Activated naive CD4-positive, alpha-beta T cell treated with Interleukin-2 at 50 U/mL for 16 hours (primary cell): ENCODE measurements around the gene CYP3A7.
"Not testable (repeated sequence)": the region's sequence is repeated elsewhere in the genome, so short reads cannot be mapped to it uniquely, and the experiment has no call there.

Source experiments
- DNase-seq: peaks from one replicate; pipeline ENCODE4 v3.0.0-alpha.2; 2020

Gene CYP3A7

DNA sequence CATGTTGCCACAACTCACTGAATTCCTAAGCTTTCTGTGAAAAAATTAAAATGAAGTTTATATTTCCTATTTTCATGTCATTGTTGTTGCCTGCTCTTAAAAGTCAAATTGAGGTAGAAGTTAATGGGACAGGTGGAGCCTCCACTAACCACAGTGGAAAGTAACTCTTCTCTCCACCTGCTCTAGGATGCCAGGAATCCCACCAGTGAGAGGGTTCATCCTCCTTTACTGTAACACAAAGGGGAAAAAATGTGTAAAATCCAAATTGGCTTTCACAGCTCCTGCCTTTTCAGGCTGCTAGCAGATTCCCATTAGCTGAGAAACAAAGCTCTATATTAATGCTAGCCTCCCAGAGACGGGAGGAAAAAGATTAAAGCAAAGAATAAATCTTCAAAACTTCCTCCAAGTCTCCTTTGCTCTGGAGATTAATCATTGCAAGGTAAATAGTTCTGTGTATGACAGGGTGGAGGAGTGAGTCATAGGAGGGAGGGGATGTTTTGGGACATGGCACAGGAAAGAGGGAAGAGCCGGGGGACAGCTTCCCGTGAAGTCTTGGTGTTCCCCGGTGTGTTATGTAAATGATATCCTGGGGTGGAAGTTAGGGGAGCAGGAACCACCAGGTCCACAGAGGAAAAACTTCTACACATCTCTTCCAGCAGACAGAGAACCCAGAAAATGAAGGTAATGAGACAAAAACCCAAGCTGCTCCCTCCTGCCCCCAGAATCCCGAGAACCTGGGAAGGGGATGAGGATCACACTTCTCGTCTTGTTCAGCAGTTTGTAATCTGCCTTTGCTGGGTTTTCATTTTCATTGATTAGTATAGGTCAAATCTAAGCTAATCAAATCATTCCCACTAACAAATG lies 35.9 kb downstream of the CYP3A7 start:
- not testable (repeated sequence) for DNase-seq

DNA sequence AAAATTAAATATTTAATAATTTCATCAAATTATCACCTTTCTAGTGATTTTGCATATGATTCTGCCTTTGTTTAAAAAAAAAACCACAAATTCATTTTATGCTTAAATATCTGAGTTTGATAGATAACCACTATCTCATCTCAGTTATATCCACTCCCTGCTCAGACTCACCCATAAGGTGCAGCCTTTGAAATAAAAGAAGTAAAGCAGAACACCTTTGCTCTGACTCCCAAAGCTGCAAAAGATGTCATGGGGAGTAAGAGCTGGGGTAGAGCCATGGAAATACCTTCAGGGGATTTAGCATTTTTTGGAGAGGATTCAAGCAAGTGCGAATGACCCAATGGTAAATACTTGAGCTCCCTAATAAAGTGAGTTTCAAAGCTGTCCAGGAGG lies 40.1 kb downstream of the CYP3A7 start:
- no peak for DNase-seq

DNA sequence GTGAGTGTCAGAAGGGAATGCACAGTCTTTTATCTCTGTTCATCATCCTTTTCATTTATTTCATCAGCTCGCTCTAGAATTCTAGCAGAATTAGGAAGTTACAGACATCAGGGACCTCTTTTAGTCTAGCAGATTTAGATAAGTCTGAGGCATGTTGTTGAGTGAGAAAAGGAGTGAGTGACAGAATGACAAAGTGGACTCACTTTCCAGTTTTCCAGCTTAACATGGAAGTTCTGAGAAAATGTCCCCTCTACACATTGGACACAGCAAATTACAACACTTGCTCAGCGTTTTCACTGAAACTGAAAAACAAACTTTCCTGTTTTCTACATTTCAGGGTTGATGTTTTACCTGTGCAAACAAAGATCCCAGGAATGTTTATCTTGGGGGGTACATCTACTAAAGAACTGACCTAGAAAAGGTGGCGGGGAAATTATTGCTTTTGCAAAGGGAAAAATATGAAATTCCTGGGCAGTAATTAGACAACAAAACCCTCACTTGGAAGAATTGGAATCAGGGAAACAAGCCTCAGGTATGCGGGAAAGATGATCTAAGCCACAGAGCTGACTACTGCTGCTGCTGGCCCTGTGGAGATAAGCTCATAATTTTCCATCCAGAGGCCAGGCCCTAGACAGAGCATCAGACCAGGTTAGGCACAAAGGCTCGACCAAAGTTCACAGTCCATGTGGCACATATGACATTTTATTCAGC lies 40.6 kb downstream of the CYP3A7 start:
- no peak for DNase-seq

DNA sequence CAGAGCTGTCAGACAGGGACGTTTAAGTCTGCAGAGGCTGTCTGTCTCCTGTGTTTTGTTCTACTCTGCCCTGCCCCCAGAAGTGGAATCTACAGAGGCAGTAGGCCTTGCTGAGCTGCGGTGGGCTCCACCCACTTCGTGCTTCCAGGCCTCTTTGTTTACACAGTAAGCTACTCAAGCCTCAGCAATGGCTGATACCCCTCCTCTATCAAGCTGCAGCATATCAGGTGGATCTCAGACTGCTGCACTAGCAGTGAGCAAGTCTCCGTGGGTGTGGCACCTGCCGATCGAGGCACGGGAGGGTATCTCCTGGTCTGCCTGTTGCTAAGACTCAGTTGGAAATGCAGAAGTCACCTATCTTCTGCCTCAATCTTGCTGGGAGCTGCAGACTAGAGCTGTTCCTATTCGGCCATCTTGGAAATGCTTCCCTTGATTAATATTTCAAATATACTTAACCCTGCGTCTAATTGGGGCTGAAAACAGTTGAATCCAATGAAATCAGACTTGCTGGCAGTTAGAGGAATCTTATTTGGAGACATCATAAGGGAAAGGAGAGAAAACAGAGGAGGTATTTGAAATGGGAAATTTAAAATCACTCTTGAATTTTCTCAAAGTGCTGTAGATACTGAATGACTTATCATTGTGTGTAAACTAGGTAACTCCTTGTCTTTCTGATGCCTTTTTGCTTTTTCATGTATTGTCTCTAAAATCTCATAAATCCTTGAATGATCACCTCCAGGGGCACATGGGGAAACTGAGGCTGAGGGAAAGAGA lies 41.4 kb downstream of the CYP3A7 start:
- no peak for DNase-seq

DNA sequence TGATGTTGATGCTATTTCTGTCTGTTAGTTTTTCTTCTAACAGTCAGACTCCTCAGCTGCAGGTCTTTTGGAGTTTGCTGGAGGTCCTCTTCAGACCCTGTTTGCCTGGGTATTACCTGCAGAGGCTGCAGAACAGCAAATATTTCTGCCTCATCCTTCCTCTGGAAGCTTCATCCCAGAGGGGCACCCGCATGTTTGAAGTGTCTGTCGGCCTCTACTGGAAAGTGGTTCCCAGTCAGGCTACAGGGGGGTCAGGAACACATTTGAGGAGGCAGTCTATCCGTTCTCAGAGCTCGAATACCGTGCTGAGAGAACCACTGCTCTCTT lies 41.9 kb downstream of the CYP3A7 start:
- no peak for DNase-seq

DNA sequence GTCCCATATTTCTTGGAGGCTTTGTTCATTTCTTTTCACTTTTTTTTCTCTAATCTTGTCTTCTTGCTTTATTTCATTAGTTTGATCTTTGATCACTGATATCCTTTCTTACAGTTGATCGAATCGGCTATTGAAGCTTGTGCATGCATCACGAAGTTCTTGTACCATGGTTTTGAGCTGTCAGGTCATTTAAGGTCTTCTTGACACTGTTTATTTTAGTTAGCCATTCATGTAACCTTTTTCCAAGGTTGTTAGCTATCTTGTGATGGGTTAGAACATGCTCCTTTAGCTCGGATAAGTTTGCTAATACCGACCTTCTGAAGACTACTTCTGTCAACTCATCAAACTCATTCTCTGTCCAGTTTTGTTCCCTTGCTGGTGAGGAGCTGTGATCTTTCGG lies 42.4 kb downstream of the CYP3A7 start:
- DNase-seq: not testable (repeated sequence)

DNA sequence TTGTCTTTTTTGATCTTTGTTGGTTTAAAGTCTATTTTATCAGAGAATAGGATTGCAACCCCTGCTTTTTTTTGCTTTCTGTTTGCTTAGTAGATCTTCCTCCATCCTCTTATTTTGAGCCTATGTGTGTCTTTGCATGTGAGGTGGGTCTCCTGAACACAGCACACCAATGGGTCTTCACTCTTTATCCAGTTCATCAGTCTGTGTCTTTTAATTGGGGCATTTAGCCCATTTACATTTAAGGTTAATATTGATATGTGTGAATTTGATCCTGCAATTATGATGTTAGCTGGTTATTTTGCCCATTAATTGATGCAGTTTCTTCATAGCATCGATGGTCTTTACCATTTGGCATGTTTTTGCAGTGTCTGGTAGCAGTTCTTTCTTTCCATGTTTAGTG lies 43.3 kb downstream of the CYP3A7 start:
- not testable (repeated sequence) for DNase-seq

DNA sequence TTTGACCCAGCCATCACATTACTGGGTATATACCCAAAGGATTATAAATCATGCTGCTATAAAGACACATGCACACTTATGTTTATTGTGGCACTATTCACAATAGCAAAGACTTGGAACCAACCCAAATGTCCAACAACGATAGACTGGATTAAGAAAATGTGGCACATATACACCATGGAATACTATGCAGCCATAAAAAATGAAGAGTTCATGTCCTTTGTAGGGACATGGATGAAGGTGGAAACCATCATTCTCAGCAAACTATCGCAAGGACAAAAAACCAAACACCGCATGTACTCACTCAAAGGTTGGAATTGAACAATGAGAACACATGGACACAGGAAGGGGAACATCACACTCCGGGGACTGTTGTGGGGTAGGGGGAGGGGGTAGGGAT lies 44.1 kb downstream of the CYP3A7 start:
- DNase-seq: not testable (repeated sequence)

DNA sequence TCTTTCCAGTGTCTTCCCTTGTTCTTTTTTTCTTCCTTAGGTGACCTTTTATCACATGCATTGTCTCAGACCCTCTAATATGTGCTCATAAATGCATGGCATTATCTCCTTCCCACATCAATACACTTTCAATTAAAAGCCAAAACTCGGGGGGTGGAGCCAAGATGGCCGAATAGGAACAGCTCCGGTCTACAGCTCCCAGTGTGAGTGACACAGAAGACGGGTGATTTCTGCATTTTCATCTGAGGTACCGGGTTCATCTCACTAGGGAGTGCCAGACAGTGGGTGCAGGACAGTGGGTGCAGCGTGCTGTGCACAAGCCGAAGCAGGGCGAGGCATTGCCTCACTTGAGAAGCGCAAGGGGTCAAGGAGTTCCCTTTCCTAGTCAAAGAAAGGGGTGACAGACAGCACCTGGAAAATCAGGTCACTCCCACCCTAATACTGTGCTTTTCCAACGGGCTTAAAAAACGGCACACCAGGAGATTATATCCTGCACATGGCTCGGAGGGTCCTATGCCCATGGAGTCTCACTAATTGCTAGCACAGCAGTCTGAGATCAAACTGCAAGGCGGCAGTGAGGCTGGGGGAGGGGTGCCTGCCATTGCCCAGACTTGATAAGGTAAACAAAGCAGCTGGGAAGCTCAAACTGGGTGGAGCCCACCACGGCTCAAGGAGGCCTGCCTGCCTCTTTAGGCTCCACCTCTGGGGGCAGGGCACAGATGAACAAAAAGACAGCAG lies 49.0 kb downstream of the CYP3A7 start:
- not testable (repeated sequence) for DNase-seq

DNA sequence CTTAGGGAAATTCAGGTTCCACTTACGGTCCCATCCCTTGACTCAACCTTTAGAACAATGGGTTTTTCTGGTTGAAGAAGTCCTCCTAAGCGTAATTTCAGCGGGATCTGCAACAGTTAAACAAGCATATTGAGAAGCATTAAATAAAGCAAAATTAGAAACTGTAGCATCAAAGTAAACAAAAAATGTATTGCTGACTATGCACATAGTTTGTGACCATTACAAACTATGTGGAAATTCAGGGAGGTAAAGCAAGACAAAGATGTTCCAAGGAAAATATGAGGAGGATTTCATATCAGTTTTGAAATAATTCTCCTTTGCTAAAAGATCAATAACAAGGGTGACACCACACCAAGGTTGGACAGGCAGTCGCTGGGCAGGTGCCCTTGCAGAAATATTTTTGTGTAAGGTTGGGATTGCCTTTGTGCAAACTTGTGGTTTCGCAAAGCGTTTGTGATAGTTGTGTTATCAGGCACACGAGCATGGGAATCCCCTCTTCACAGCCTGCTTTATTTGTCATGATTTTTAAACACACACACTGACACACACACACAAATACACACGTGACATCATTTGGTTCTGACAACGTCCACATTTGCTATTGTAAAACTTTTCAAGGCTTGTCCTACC lies 49.8 kb downstream of the CYP3A7 start:
- DNase-seq: no peak

DNA sequence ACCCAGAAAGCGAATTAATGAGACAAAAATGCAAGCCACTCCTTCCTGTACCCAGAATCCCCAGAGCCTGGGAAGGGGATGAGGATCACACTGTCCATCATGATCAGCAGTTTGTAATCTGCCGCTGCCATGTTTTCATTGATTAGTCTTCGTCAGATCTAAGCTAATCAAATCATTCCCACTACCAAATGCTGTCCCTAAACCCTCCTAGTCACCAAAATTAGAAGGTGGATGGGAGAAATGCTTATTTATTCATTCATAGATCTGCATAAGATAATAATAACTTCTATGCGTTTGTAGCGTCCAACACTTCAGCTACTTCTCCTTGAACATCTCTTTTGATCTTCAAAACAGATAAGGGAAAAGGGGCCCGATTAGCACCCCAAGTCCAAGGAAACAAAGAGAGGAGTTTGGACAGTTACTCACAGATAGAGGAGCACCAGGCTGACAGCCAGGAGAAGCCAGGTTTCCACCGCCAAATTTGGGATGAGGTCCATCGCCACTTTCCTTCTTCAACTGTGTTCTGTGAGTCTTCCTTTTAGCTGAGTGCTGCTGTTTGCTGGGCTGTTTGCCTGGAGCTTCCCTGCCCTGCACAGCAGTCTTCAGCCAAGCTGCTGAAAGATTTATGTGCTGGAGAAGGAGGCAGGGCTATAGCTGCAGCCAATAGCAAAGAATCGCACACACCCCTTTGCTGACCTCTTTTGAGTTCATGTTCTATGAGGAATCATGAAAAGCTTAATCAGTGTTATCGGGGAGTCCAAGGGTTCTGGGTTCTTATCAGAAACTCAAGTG lies 55.4 kb downstream of the CYP3A7 start, which contains the start of gene CYP3A5:
TSS of gene CYP3A5 (minus strand) at position 597 of the 792 bp plus-strand sequence. CDS start at position 497, 100 bp downstream.
- DNase-seq: no peak

DNA sequence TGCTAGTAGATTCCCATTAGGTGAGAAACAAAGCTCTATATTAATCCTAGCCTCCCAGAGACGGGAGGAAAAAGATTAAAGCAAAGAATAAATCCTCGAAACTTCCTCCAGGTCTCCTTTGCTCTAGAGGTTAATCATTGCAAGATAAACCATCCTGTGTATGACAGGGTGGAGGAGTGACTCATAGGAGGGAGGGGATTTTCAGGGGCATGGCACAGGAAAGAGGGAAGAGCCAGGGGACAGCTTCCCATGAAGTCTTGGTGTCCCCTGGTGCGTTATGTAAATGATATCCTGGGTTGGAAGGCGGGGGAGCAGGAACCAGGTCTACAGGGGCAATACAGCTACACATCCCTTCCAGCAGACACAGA lies 56.0 kb downstream of the CYP3A7 start:
- DNase-seq: no peak

DNA sequence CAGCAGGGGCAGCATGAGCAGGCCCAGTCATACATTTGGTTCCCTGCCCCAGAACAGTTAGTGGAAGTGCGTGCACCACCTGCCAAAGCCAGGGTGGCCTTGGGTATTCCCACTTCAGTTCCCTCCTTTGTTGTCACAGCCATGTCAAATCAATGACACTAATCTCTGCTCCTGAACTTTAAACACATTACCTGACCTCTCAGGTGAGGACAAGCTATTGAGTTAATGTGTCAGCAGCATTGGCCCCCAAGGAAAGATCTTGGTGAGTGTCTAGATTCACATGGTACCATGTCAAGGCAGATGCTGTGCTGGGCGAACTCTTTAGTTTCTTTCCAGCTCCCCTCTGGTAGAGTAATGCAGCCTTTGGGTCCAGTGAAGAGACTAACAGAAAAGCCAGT lies 57.3 kb downstream of the CYP3A7 start:
- no peak for DNase-seq

DNA sequence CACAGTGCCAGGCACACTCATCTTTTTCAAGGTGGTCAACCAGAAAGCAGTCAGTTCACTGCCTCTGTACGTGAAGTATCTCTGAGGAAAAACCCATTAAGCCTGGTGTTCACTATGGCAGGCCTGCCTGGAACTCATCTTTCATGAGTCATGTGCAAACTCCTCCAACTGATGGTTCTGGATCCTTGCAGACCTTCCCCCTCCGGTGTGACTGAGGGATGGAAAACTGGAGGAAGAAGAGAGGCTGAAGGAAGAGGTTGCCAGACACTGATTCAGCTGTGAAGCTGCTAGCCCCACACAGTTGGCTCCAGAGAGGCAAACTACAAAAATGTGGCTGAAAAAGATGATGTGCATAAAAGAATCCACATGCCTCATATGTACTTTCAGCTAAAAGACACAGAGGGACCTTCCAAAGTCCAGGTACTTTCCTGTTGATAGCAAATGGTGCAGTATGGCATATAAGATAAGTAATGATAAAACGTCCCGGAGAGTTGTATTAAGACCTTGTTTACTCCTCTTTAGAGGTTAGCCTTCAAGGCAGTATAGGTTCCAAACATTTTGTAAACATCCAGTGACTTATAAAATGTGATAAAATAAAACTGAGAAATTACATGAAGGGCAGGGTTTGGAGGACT lies 57.9 kb downstream of the CYP3A7 start:
- DNase-seq: no peak

DNA sequence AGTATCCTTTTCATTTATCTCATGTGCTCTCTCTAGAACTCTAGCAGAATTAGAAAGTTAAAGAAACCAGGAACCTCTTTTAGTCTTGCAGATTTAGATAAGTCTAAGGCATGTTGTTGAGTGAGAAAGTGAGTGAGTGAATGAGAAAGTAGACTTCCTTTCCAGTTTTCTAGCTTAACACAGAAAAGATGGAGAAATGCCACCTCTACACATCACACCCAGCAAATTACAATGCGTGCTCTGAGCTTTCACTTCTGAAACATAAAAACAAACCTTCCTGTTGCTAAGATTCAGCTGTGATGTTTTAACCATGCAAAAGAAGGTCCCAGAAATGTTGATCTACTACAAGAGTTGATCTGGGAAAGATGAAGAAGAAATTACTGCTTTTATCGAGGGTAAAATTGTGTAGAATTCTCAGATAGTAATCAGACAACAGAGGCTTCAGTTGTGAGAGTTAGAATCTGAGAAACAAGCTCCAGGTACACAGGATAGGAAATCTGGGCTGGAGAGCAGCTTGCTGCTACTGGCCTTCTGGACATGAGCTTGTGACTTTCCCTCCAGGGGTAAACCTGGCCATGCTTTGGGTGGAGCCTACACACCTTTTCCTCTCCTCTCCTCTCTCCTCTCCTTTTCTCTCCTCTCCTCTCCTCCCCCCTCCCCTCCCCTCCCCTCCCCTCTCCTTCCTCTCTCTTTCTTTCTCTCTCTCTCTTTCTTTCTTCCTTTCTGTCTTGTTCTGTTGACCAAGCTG lies 59.8 kb downstream of the CYP3A7 start:
- no peak for DNase-seq

DNA sequence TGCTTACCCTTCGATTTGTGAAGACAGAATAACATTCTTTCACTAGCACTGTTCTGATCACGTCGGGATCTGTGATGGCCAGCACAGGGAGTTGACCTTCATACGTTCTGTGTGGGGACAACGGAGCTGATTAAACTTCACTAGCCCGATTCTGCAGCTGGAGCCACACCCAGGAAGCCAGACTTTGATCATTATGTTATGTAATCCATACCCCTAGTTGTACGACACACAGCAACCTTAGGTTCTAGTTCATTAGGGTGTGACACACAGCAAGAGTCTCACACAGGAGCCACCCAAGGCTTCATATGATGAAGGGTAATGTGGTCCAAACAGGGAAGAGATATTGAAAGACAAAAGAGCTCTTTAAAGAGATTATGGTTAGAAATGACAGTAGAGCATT lies 62.4 kb downstream of the CYP3A7 start:
- DNase-seq: no peak

DNA sequence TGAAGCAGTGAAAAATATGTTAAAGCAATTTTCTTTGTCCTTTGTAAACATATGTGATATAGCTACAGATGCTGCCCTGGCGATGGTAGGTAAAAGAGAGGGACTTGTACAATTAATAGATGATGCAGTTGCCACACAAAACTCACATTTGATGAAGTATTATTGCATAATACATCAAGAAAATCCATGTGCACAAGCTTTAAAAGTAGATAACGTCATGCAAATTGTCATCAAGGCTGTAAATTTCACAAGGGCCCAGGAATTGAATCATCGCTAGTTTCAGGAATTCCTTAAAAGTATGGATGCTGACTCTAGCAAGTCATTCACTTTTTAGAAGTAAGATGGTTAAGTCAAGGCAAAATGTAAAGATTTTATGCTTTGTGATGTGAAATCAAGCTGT lies 65.2 kb downstream of the CYP3A7 start:
- DNase-seq: no peak

DNA sequence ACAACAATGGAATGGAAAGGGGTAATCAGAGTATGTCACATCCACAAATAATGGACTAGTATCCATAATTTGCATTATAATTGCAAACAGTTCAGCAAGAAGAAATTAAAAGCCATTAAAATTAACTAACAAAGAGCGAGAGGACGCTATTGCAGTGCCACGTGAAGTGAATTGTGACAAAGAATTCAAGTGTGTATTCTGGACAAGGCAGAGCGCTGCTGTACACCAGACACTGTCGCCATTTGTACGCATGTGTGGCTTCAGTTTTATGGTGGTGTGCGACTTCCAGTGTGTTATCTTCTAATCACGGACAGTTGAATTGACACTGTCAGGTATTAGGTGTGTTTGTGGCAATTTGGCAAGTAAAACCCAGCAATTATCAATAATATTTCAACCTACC lies 66.5 kb downstream of the CYP3A7 start:
- DNase-seq: no peak

DNA sequence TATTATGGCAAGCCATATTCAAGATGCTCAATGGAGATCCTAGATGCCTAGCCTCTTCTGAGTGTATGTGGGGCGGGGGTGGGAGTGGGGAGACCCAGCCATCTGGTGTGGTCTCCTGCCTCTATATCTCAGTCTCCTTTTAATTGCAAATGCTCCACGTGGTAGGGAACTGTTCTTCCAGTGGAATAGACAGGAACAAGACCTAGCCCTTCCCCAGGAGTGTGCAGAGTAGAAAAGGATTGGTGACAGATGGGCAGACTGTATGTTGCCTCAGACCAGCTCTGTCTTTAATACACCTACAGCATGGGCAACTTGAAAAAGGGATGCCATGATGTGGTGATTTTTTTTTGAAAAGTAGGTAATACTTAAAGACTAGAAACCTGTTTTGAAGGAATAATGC lies 67.8 kb downstream of the CYP3A7 start:
- no peak for DNase-seq

DNA sequence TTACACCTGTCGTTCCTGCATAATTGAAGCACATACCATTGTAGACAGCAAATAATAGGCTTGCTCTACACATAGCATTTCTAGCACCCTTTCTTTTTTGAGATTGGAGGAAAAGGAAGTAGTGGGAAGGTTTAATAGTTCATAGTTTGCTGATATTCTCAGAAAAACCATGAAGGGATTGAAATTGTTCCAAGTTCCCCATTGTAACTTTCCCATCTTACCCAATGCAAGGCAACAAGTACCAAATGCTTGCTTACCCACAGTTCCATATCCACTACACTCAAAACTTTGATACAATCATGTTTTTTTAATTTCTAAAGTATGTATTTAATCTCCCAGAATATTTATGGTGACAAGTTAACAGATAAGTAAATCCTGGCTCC lies 69.0 kb downstream of the CYP3A7 start:
- DNase-seq: no peak
